IPS DF 19.7 (cell line): ENCODE data around the gene LYST.
"Not testable (repeated sequence)": the region's sequence is repeated elsewhere in the genome, so short reads cannot be mapped to it uniquely, and the experiment has no call there.

Source experiments
- DNase-seq: peaks from one replicate; pipeline ENCODE4 v3.0.0-alpha.2; 2013; ENCODE audit warnings: low read depth, low spot score

Gene LYST

GRCh38 chr1:235767795-235768194, 98.9 kb downstream of the LYST start:
- no peak for DNase-seq

GRCh38 chr1:235766794-235767285, 99.9 kb downstream of the LYST start:
- no peak for DNase-seq

GRCh38 chr1:235763962-235764361, 102.7 kb downstream of the LYST start:
- DNase-seq = no peak

- no peak for DNase-seq
These were observed 107.4 kb downstream of the LYST start for GRCh38 chr1:235759336-235759735.

GRCh38 chr1:235758931-235759330, 107.8 kb downstream of the LYST start:
- no peak for DNase-seq

GRCh38 chr1:235757587-235758096, 109.1 kb downstream of the LYST start:
- DNase-seq = no peak

GRCh38 chr1:235754186-235754585, 112.5 kb downstream of the LYST start:
- not testable (repeated sequence) for DNase-seq

- DNase-seq = no peak
These were observed 116.9 kb downstream of the LYST start for GRCh38 chr1:235749755-235750300.

- DNase-seq = no peak
These were observed 118.0 kb downstream of the LYST start for GRCh38 chr1:235748747-235749146.

GRCh38 chr1:235746245-235746644, 120.5 kb downstream of the LYST start:
- no peak for DNase-seq

GRCh38 chr1:235745503-235746136, 121.1 kb downstream of the LYST start:
- no peak for DNase-seq

- no peak for DNase-seq
These were observed 123.6 kb downstream of the LYST start for GRCh38 chr1:235742914-235743599.

GRCh38 chr1:235741294-235741693, 125.4 kb downstream of the LYST start:
- DNase-seq = no peak

GRCh38 chr1:235739631-235740030, 127.1 kb downstream of the LYST start:
- DNase-seq = no peak

GRCh38 chr1:235739124-235739523, 127.6 kb downstream of the LYST start:
- DNase-seq = no peak

- no peak for DNase-seq
These were observed 129.0 kb downstream of the LYST start for GRCh38 chr1:235737751-235738150.

GRCh38 chr1:235736263-235736662, 130.4 kb downstream of the LYST start:
- DNase-seq = no peak

- DNase-seq = no peak
These were observed 131.1 kb downstream of the LYST start for GRCh38 chr1:235735621-235736020.

- no peak for DNase-seq
These were observed 132.4 kb downstream of the LYST start for GRCh38 chr1:235734335-235734734.

- no peak for DNase-seq
These were observed 136.7 kb downstream of the LYST start for GRCh38 chr1:235730007-235730406.

GRCh38 chr1:235726557-235726956, 140.1 kb downstream of the LYST start:
- DNase-seq = no peak

- DNase-seq = no peak
These were observed 141.3 kb downstream of the LYST start for GRCh38 chr1:235725434-235725833.

- no peak for DNase-seq
These were observed 142.0 kb downstream of the LYST start for GRCh38 chr1:235724730-235725129.
